ENCODE measurements around the gene SLC16A12. TPM values are rescaled to one million over a fixed set of nuclear protein-coding genes. Genes with fewer than 3 reads are reported as not detected.
"Not testable (repeated sequence)": the region's sequence is repeated elsewhere in the genome, so short reads cannot be mapped to it uniquely, and the experiment has no call there.

SLC16A12 gene
- polyA plus RNA-seq, 3 donors = 22.1 to 32.0 (median 30.7) TPM

GRCh38 chr10:89452193-89452592 lies 83.2 kb downstream of the SLC16A12 start:
- no peak for DNase-seq (ENCODE audit: extremely low read depth in 1 of 11, low read depth in 9 of 11, low spot score in 4 of 11)

DNA sequence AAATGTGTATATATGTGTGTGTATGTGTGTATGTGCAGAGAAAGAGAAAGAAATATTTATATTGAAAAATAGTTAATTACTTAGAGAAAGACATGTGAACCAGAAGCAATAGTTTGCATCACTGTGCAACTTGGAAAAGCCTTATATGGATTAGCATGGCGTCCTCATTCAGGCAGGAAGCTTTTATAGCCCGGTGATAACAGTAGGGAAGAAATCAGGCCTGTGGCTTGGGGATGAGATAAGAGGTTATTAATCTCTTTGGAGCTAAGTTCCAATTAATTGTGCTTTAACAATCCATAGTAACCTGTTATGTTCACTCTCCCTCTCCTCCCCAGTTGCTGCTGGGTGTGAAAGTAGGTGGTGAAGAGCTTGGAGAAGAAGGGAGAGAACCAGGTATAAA lies 84.5 kb downstream of the SLC16A12 start:
- DNase-seq (ENCODE audit: extremely low read depth in 1 of 11, low read depth in 9 of 11, low spot score in 4 of 11) = no peak

DNA sequence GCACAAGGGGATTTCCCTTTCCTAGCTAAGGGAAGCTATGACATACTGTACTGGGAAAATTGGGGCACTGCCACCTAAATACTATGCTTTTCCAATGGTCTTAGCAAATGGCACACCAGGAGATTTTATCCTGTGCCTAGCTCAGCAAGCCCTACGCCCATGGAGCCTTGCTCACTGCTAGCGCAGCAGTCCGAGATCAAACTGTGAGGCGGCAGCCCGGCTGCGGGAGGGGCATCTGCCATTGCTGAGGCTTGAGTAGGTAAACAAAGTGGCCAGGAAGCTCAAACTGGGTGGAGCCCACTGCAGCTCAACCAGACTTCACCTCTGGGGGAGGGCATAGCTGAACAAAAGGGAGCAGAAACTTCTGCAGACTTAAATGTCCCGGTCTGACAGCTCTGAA lies 90.6 kb downstream of the SLC16A12 start:
- not testable (repeated sequence) for DNase-seq (ENCODE audit: extremely low read depth in 1 of 11, low read depth in 9 of 11, low spot score in 4 of 11)

- DNase-seq (ENCODE audit: extremely low read depth in 1 of 11, low read depth in 9 of 11, low spot score in 4 of 11) = no peak
These were observed 93.1 kb downstream of the SLC16A12 start for GRCh38 chr10:89442289-89442688.

DNA sequence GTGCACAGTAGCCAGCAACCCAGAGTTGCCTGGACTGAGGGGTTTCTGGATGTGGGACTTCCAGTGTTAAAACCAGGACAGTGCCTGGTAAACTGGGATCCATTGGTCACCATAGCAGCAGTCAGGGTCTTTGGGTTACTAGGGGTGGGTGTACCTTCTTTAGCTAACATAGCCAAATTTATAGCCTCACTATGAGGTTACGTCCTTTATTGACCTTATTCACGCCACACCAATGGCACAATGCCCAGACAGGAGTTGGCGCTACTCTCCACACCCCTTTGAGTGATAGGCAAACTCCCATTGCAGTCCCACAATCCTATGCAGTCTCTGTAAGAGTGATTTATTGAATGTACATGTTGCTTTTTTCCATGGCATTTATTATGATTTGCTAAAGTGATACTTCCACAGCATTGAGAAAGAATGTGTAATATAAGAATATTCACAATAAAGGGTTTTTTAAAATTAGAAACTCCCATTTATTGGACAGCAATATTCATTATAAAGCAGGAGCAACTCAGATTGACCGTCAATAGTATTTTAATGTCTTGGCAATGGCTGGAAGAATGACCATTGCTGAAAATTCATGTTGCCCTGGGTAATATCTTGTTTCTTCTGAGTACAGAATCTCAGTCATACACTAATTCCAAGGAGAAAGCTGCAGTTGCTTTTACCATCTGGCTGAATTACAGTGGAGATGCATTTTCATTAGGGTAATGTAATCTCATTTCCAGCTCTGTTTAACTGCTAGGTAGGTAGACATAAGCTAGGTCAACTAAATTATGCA lies 95.0 kb downstream of the SLC16A12 start:
- no peak for DNase-seq (ENCODE audit: extremely low read depth in 1 of 11, low read depth in 9 of 11, low spot score in 4 of 11)

- no peak for DNase-seq (ENCODE audit: extremely low read depth in 1 of 11, low read depth in 9 of 11, low spot score in 4 of 11)
These were observed 96.9 kb downstream of the SLC16A12 start for GRCh38 chr10:89438525-89438924.

- peak in 5 of 11 donors; percentile 19 to 70 (median 38) for DNase-seq (ENCODE audit: extremely low read depth in 1 of 11, low read depth in 9 of 11, low spot score in 4 of 11)
These were observed 103.4 kb downstream of the SLC16A12 start for GRCh38 chr10:89431977-89432376.

DNA sequence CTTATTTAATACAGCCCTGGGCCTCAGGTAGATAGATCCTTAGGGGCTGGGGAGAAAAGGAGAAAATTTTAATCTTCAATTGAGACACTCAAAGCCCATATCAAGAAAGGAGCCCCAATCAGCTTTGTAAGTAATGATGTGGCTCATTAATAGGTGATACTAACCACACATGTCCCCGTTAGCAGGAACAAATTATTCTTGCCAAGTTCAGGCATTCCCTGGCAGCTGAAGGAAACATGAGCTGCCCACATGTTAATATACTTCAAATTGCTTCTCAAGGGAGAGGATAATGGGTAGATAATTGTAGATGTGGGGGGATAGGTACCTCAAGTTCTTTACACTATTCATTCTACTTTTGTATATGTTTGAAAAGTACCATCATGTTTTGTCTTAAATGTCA lies 106.5 kb downstream of the SLC16A12 start:
- DNase-seq (ENCODE audit: extremely low read depth in 1 of 11, low read depth in 9 of 11, low spot score in 4 of 11) = no peak

DNA sequence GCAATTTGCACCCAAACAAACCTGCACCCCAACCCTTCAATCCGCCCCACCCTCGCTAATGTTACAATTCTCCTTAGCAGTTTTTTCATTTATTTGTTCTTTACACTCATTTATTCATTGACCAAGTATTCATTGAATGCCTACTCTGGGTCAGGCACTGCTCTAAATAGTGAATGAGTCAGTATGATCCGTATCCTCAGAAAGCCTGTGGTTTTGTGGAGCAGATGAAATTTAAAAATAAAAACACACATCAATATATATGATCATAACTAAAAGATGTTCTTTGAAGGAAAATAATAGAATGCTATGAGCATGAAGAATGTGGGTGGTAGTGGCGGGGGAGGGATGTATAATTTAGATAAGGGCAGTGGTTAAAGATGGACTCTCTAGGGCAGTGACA lies 107.8 kb downstream of the SLC16A12 start:
- DNase-seq (ENCODE audit: extremely low read depth in 1 of 11, low read depth in 9 of 11, low spot score in 4 of 11) = no peak

GRCh38 chr10:89426230-89426868 lies 109.0 kb downstream of the SLC16A12 start:
- peak in 6 of 11 donors; percentile 41 to 53 (median 46) for DNase-seq (ENCODE audit: extremely low read depth in 1 of 11, low read depth in 9 of 11, low spot score in 4 of 11)

DNA sequence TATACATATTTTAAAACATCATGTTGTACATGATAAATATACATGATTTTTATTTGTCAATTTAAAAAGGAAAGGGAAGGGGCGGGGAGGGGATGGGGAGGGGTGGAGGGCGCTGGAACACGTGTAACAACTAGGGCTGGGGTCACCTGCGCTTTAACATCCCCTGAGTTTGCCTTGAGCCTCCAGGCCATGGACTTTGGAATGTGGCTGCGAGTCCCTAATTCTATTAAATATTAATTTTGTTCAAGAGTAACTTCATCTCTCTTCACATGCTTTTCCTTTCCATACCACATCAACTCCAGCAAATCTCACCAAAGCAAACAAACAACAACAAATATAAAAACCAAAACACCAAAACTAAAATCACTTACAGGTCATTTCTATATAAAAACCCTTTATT lies 110.4 kb downstream of the SLC16A12 start:
- peak in 1 of 11 donors; percentile 38 for DNase-seq (ENCODE audit: extremely low read depth in 1 of 11, low read depth in 9 of 11, low spot score in 4 of 11)

GRCh38 chr10:89421018-89421476 lies 114.3 kb downstream of the SLC16A12 start:
- DNase-seq (ENCODE audit: extremely low read depth in 1 of 11, low read depth in 9 of 11, low spot score in 4 of 11) = no peak

- no peak for DNase-seq (ENCODE audit: extremely low read depth in 1 of 11, low read depth in 9 of 11, low spot score in 4 of 11)
These were observed 115.8 kb downstream of the SLC16A12 start for GRCh38 chr10:89419548-89419947.

DNA sequence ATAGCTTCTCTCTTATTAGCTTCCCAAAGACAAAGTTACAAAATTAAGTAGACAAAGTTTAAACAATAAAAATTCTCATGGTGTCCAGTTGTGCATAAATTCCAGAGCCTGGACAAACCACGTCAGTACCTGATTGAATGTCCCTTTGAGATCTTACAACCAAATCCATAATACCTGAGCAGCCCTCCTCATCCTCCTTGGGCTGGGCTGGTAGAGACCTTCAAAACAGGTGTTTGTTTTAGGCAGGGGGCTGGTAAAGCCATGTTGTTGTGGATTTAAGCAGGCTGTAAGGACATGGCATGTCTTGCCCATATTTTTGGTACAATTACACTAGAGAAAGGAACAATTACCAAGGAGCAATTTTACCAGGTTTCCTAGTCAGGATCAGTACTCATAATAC lies 118.9 kb downstream of the SLC16A12 start:
- no peak for DNase-seq (ENCODE audit: extremely low read depth in 1 of 11, low read depth in 9 of 11, low spot score in 4 of 11)

GRCh38 chr10:89414879-89415821 lies 120.2 kb downstream of the SLC16A12 start:
- DNase-seq (ENCODE audit: extremely low read depth in 1 of 11, low read depth in 9 of 11, low spot score in 4 of 11) = peak in 2 of 11 donors; percentile 30 to 47

DNA sequence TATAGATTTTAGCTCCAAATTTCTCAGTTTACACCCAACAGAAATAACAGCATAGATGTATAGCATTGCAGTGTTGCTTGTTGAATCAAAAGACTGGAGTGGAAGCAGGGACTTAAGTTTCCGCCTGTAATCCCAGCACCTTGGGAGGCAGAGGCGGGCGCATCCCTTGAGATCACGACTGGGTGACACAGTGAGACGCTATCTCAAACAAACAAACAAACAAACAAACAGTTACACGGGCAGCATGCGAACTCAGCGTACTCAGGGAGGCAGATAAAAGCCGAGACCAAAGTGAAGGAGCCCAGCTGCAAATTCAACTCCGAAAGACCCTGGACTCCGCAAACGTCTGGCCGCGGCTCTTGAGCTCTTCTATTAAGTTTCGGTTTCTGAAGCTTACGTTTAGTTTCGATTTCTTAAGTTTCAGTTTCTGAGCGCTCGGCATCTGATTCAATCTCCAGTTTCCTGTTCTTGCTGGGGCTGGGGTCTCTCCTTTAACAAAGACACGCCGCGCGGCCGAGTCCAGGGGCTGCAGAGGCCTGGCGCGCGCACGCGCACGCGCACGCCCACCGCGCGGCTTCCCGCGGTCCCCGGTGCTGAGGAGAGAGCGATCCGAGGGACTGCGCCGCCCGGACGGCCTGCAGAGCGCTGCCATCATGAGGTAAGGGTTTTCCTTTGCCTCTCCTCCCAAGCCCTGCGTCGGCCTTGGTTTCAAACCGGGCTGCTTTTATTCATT lies 121.1 kb downstream of the SLC16A12 start, which contains the start of gene IFIT5:
TSS of gene IFIT5 (plus strand) at position 423 of the 733 bp plus-strand sequence. CDS start at position 654, 231 bp downstream.
- peak; percentile 69 to 84 (median 81) for DNase-seq (ENCODE audit: extremely low read depth in 1 of 11, low read depth in 9 of 11, low spot score in 4 of 11)

- DNase-seq (ENCODE audit: extremely low read depth in 1 of 11, low read depth in 9 of 11, low spot score in 4 of 11) = no peak
These were observed 121.9 kb downstream of the SLC16A12 start for GRCh38 chr10:89413398-89413912.

GRCh38 chr10:89412276-89412675 lies 123.1 kb downstream of the SLC16A12 start:
- not testable (repeated sequence) for DNase-seq (ENCODE audit: extremely low read depth in 1 of 11, low read depth in 9 of 11, low spot score in 4 of 11)
